Activated CD4-positive, alpha-beta T cell treated with anti-CD3 and anti-CD28 coated beads, Interleukin-2, amount 50 U/mL, for 24 hours (primary cell): ENCODE data around the gene IL20.
A peak's percentile ranks its signal among the peaks of the same experiment; 100 is the strongest.

Experiments used
- DNase-seq, 2 donors: peaks; one replicate each; pipeline ENCODE4 v3.0.0-alpha.2; 2020; ENCODE audit warnings: low read depth in 1 of 2, low spot score in 1 of 2

The IL20 gene

DNA sequence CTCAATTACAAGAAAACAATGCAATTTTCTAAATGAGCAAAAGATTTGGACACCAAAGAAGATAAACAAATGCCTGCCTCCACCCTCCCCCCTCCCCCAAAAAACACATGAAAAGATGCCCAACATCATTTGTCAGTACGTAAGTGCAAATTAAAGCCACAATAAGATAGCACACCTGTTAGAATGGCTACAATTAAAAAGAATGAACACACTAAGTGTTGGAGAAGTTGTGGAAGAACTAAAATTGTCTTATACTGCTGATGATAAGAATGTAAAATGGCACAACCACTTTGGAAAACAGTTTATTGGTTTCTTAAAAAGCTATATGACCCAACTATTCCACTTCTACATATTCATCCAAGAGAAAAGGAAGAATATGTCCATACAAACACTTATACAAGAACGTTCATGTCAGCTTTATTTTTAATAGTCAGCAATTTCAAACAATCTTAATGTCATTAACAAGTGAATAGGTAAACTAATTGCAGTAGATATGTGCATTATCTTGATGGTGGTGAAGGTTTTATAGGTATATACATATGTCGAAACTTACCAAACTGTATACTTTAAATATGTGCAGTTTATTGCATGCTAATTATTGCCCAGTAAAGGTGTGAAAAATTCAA is 10.4 kb downstream of the IL20 start:
- no peak for DNase-seq

DNA sequence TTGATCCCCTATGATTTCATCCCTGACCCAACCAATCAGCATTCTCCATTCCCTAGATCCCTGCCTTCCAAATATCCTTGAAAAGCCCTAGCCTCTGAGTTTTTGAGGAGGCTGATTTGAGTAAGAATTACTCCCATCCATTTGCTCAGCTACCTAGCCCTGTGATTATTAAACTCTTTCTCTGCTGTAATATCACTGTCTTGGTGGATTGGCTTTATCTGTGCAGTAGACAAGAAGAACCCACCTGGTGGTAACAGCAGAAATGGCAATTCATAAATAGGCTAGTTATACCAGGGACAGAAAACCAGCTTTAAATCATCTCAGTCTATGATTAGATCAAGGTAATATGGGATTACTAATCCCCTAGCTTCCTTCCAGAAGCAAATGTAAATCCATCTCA is 13.0 kb downstream of the IL20 start:
- no peak for DNase-seq

DNA sequence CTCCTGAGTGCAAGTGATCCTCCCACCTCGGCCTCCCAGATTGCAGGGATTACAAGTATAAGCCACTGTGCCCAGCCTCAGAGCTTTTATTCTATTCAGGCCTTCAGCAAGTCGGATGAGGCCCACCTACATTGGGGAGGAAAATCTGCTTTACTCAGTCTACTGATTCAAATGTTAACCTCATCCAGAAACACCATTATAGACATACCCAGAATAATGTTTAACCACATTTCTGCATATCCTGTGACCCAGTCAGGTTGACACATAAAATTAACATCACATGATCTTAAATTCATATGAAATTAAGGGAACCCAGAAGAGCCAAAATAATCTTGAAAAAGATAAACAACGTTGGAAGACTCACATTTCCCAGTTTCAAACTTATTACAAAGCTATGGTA is 14.9 kb downstream of the IL20 start:
- DNase-seq, result no peak

DNA sequence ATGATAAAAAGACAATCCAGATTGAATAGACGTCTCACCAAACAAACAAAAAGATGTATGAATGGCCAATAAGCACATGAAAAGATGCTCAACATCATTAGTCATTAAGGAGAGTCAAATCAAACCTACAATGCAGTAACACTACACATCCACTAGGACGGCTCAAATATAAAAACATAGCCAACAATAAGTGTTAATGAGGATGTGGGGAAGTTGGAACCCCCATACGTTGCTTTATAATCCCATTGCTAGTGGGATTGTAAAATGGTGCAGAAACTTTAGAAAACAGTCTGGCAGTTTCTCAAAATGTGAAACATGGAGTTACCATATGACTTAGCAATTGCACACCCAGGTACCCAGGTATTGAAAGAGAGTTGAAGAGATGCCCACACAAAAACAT is 17.1 kb downstream of the IL20 start:
- DNase-seq, result no peak

DNA sequence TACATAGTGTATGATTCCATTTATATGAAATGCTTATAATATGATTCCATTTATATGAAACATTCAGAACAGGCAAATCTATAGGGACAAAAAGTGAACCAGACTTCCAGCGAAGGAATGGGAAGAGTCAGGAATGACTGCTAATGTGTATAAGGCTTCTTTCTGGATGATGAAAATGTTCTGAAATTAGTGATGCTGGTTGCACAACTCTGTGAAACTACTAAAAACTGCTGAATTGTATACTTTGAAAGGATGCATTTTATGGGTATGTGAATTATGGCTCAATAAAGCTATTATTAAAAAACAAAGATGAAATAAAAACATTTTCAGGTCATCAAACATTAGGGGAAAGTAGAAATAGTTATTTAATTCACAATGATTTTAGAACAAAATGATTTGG is 17.7 kb downstream of the IL20 start:
- DNase-seq, result no peak

DNA sequence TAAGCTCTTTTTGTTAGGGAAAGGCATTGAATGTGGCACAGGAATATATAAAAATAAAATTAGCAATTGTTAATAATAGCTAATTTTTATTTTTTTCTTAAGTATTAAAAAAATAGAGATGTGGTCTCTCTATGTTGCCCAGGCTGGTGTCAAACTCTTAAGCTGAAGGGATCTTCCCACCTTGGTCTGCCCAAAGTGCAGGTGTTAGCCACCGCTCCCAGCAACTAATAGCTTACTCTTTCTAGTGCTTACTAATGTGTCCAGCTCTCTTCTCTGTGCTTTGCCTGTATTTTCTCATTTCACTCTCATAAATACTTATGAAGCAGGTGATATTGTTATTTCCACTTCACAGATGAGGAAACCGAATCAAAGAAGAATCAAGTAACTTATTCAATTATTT is 18.5 kb downstream of the IL20 start:
- DNase-seq, result no peak

DNA sequence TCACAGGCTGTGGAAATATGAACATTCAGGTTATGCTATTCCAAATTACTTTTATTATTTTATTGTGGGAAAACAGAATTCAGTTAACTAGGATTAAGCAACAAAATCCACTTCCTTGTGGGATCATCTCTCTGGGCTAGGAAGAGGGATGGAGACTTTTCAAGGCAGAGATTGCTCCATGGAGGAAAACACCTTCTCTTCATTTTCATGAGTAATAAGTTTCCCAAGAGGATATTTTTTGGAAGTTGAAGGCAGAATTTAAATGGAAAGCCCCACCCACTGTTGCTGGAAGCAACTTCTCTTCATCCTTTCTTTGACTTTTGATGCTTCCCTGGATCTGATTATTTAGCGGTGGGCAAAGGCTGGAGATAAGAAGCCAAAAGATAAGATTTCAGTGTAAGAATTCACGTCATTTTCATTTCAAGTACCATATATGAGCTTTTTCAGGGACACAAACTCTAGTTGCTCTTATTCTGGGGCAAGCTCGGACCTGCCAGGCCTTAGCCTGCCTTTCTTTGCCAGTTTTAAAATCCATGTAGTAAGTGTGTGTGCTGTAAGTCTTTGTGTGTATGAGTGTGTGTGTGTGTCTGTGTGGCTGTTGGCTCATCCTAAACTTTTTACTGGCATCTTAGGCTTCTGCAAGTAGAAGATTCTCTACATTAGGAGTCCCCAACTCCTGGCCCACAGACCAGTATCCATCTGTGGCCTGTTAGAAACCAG is 20.1 kb downstream of the IL20 start:
- DNase-seq, result no peak

DNA sequence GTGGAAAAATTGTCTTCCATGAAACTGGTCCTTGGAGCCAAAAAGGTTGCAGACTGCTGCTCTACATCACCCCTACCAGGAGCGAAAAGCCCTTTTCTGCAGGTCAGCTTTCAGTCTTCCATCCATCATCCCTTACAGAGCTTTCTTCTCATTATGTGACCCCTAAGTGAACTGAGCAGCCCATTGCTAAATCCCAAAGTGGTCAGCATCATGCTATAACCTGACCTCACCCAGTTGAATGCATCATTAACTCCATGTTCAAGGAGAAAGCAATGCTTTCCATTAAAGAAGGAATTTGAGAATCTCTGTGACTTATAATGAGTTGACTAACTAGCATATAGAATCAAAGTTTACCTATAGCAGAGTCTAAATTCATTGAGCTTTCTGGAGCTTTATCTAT is 21.4 kb downstream of the IL20 start:
- no peak for DNase-seq

DNA sequence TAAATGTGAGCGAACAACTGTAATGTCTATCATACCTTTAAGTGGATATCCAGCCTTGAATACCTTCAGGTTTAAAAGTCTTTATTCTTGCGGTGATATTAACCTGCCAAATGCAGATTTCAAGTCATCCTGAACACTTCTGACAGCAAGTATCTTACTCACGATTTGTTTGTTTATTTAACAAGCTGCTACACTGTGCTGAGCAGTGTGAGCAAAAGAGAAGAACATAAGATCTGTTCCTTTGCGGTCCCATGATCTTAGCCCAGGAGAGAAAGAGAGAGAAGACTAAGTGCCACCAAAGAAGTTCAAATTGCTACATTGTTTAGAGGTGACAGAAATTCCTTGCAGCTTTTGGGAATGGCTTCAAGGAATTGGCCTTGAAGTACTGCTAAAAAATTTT is 22.3 kb downstream of the IL20 start:
- DNase-seq, result no peak

DNA sequence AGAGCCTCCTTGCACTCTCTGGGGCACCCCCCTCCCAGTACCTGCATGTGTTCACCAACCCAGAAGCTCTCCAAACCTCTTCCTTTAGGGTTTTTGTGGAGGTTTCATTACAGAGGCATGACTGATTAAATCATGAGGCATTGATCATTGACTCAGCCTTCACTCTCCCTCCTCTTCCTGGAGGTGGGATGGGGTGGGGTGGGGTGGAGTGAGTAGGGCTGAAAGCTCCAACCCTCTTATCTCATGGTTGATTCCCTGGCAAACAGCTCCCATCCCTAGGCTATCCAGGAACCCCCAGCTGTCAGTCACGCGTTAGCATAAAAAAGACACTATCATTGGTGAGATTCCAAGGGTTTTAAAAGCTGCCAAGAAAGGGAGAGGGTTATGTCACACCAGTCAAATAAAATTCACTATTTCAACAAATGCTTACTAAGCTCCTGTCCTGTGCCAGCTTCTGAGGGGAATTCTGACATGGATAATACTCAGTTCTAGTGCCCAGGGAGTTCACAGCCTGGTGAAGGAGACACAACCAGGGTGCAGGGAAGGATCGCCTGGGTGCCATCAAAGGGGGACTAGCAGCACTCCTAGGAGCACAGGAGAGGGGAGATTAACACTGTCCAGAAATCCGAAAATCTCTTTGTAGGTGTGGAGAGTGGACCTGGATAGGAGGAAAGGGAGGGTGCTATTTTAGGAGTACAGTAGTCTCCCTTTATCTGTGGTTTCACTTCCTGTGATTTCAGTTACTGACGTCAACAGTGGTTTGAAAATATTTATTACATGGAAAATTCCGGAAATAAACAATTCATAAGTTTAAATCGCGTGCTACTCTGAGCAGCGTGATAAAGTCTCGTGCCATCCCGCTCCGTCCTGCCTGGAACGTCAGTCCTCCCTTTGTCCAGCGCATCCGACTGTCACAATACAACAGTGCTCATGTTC is 25.0 kb downstream of the IL20 start:
- DNase-seq, result no peak

DNA sequence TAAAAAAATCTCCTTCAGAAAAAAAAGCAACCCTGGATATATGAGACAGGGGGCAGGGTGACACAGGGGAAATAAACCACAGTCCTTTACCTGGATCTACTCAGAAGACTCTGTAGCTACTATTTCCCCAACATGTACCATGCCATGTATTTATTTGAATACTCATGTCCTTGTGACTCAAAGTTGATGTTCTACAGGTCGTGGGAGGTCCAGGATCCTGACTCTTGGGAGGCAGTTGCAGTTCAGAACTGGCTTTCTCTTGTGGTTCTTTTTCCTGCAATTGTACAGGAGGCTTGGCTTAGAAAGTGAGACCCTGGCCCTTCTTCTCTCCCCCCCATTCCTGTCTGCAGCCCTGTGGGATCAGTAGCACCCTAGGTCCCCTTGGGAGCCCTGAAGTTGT is 26.0 kb downstream of the IL20 start:
- DNase-seq, result no peak

DNA sequence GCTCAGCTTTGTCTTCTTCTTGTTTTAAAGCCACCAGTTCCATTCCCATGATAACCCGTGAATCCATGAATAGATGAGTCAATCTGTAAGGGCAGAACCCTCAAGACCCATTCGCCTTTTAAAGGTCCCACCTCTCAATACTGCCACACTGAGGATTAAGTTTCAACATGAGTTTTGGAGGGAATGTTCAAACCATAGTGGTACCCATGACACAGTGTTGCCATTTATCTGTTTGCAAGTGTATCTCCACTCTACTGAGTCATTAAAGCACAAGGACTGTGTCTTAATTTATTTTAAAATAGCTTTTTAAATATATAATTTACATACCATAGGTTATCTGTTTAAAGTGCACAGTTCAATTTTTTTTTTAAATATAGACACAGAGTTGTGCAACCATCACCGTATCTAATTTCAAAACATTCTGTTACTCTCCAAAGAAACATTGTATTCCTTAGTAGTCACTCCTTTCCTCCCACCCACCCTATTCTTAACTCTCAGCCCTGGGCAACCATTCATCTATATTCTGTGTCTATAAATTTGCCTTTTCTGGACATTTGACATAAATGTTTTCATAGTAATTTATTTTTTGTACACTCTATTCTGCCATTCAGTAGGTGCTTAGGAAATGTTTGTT is 27.0 kb downstream of the IL20 start:
- no peak for DNase-seq

DNA sequence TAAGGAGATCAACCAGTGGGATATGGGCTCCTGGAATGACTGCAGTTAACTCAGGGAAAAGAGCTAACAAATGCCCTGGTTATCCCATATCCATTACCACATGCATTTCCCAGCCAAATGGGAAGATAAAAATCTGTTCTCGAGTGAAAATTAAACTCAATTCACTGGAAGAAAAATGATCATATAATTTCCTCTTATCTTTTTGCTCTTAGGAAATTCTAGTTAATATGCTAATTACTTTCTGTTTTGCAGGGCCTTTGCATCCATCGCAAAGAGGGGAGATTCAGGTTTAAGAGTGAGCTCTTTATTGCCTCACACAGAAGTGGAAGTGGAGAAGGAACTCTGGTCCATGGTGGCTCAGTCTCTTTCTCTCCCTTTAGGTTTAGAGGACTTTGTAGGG is 28.0 kb downstream of the IL20 start:
- DNase-seq, result no peak

DNA sequence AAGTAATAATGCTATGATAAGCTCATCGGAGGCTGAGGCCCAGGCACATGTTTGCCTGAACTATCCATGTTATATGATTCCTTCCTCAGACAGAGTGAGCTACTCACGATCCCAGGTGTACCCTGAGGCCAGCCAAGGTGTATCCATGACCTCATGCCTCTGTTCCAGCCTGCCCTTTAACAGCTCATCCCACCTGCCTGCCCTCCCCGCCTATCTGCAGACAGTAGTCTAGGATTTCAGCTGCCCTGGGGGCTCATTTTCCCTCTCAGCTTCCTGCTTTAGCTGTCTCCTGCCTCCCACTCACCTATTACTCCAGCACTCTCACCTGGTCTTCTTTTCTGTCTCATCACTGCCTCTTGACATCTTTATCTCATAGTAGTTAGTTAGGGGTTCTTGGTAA is 29.9 kb downstream of the IL20 start:
- DNase-seq, result no peak

DNA sequence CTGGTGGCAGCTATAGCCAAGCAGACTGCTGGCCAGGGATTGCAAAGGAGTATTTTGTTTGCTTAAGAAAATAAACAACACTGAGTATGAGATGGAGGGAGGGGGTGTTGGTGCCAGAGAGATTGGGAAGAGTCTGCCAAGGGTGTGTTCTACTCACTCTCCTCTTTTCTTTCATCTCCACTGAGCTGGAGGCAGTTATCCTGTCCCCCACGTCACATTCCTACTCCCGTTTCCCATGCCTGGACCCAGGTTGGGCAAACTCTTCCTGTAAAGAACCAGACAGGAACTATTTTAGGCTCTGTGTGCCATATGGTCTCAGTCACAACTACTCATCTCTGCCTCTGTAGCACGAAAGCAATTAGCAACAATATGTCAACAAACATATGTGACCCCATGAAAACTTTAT is 30.4 kb downstream of the IL20 start:
- no peak for DNase-seq

DNA sequence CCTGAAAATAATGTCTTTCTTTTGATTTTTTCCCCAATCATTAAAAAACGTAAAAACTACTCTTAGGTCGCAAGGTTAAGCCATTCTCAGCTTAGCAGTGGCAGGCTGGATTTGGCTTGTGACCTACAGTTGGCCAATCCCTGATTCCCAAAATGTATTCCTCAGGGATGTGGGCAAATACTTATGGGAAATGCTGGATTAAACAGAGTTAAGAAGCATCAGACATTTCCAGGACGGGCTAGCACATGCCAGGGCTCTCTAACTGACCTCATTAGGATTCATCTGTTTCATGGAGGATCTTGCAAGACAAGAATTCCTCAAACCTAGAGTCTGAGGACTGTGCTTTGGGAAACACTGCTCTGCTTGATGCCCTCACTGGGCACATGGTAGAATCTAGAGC is 30.8 kb downstream of the IL20 start:
- no peak for DNase-seq

DNA sequence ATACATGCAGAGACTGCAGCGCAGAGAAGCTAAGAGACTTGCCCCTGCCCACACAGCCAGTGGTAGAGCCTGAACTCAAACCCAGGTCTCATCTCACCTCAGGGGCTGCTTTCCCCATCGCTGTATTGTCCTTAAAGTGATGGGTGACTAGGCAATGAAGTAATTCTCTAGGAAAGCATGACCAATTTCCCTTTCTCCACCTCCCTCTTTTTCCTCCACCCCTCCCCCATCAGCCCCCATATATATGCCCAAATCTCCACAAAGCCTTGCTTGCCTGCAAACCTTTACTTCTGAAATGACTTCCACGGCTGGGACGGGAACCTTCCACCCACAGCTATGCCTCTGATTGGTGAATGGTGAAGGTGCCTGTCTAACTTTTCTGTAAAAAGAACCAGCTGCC is 31.8 kb downstream of the IL20 start, which contains the start of gene IL24:
Gene IL24, plus strand, starts transcription at position 269 of the 400 bp plus-strand sequence. CDS start 390 bp downstream, outside the sequence.
- DNase-seq, result peak in 1 of 2 donors; percentile 67

DNA sequence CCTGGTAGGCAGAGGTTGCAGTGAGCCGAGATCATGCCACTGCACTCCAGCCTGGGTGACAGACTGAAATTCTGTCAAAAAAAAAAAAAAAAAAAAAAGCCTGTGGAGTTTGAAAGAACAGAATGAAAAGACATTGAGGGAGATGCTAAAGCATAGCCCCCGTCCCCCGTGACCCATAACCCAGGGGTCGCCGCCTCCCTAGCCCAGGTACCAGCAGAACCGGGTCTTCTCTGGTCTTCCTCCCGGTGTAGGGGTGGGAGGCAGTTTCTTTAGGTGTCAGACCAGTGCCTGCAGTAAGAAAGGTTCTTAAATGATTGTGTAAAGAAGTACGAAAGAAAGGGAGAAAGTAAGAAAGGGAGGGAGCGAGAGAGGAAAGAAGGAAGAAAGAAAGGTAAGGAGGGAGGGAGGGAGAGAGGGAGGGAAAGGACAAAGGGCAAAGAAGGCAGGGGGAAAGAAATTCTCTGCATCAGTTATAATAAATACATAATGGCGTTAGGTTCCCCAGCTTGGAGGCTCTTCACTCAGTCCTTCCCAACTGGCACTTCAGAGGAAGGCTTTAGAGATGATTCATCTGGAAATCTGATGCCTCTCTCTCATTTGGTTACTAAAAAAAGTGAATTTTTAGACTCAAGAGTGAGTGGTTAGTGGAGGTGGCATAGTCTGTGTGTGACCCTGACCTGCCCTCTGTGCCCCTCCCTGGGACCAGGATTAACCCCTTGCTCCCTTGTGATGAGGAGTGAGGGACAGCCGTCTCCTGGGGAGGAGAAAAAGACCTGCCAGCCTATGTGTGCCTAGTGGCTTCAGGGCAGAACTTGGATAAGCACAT is 32.9 kb downstream of the IL20 start:
- DNase-seq, result no peak

DNA sequence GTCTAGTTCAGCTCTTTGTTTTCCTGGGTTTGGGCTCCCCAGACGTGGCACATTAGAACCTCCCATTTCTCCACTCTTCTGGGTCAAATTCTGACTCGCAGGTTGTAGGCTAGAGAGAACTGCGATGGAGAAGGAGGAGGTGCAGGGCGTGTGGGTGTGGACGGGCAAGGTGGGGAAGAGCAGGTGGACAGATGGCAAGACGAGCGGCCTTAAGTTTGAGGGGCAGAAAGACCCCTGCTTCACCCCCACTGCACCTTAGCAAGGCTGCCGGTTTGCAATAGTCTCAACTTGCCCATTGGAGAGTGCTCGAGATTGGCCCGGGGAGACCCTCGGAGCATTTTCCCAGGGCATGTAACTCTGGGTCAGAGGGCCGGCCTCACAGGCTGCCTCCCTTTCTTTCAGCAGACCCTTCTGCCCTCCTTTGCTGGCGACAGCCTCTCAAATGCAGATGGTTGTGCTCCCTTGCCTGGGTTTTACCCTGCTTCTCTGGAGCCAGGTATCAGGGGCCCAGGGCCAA is 33.5 kb downstream of the IL20 start:
- DNase-seq, result no peak

DNA sequence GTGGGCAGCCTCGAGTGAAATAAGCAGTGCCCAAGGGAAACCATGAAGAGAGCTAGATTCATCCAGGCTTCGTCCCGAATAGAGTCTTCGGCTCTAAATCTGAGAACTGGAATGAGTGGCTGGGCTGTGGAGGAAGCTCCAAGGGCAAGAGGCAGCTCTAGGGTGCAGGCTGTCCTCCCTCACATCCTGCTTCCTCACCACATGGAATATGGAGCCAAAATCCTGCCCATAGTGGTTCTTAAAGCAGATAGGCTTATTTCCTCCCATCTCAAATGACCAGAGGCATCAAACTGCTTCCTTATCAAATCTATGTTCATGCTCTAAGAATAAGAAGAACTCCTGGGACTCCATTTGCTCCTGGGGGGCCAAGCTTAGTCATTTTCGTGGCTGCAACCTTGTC is 34.3 kb downstream of the IL20 start:
- no peak for DNase-seq
